Loucy (cell line): ENCODE data around the gene WNT4.

ENCODE experiments used
- CTCF ChIP-seq: fragments of 200-600 bp; sonication (generic); conservative IDR thresholded peaks from 2 replicates; pipeline ENCODE4 v1.5.1; 2014; ENCODE audit warnings: mild to moderate bottlenecking, antibody characterized with exemption, low read length
- EZH2phosphoT487 ChIP-seq: fragments of 200-600 bp; IDR thresholded peaks from 2 replicates; pipeline ENCODE4 v1.6.1; 2018; ENCODE audit warnings: antibody characterized with exemption, mild to moderate bottlenecking, moderate library complexity, borderline replicate concordance

GRCh38 chr1:22164841-22165808 lies 22.2 kb upstream of the WNT4 start:
- TF ChIP-seq CTCF (no peak), EZH2phosphoT487 (no peak)
